ENCODE results near the gene PTPRM.

DNA sequence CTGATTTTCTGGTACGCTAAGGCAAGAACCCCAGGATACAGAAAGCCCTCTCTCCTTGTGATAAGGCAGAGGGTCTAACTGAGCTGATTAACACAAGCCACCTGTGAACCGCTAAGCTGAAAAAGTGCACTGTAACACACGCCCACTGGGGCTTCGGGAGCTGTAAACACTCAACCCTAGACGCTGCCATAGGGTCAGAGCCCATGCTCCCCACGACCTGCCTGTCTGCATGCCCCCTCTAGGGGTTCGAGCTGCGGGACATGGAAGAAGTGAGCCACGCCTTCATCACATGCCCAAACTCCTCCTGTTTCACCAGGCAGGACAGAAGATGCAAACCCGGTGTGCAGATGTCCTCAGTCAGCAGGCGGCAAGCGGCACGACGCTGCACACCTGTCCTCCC lies 868.3 kb downstream of the PTPRM start:
- TF ChIP-seq, protein P1, sequence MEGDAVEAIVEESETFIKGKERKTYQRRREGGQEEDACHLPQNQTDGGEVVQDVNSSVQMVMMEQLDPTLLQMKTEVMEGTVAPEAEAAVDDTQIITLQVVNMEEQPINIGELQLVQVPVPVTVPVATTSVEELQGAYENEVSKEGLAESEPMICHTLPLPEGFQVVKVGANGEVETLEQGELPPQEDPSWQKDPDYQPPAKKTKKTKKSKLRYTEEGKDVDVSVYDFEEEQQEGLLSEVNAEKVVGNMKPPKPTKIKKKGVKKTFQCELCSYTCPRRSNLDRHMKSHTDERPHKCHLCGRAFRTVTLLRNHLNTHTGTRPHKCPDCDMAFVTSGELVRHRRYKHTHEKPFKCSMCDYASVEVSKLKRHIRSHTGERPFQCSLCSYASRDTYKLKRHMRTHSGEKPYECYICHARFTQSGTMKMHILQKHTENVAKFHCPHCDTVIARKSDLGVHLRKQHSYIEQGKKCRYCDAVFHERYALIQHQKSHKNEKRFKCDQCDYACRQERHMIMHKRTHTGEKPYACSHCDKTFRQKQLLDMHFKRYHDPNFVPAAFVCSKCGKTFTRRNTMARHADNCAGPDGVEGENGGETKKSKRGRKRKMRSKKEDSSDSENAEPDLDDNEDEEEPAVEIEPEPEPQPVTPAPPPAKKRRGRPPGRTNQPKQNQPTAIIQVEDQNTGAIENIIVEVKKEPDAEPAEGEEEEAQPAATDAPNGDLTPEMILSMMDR (IDR thresholded peaks at IDR 0.05; ENCODE audit: extremely low read depth in 1 of 2, insufficient read depth in 1 of 2, low read depth in 1 of 2, low read length in 2 of 2) = no peak
- TF ChIP-seq EZH2 (IDR thresholded peaks at IDR 0.05; ENCODE audit: borderline replicate concordance, low read depth, low read length, severe bottlenecking) = no peak

Data from endothelial cell of umbilical vein (primary cell).